HG02798 (cell line): ENCODE measurements around the gene MYH16.
"Not testable (repeated sequence)": the region's sequence is repeated elsewhere in the genome, so short reads cannot be mapped to it uniquely, and the experiment has no call there.

Source experiments
- ATAC-seq: cut with Tn5 transposase; IDR thresholded peaks from one replicate; pipeline ENCODE4 v1.9.1; 2021; ENCODE audit warnings: mild to moderate bottlenecking; ENCODE audit not compliant: unreplicated experiment, poor library complexity

The MYH16 gene

DNA sequence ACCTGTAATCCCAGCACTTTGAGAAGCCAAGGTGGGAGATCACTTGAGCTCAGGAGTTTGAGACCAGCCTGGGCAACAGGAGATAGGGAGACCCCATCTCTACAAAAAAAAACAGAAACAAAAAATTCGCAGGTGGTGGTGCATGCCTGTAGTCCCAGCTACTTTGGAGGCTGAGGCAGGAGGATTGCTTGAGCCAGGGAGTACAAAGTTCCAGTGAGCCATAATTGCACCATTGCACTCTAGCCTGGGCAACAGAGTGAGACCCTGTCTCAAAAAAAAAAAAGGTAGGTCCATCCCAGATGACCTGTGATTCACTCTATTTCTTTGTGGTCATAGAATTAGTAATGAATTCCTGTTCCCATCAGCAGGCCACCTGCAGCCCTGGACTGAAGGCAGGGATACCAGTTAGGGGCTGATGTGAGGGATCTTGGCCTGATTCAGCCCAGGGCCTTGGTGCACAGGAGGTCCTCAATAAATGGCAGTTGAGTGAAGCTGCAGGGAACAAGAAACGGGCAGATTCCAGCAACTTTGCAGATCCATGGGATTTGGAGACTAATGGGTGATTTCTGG lies at the start of gene MYH16:
MYH16 (plus strand) TSS at position 364 of the 570 bp plus-strand sequence.
- ATAC-seq = no peak

DNA sequence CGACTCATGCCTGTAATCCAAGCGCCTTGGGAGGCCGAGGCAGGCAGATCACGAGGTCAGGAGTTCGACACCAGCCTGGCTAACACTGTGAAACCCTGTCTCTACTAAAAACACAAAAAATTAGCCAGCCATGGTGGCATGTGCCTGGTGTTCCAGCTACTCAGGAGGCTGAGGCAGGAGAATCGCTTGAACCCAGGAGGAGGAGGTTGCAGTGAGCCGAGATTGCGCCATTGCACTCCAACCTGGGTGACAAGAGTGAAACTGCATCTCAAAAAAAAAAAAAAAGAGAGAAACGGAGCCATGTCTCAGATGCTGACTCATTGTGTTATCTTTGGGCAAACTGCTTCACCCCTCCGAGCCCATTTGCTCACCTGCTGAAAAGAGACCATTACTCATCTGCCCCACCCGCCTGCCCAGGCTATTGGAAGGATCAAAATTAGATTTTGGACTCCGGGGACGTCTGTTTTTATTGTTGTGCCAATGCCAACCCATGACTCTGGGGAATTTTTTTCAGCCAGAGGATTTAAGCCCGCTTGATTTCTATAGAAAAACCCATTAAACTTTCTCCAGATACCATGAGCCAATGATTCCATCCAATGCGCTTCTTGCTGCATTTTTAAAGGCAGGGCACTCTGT lies 48.3 kb upstream of the MYH16 start:
- not testable (repeated sequence) for ATAC-seq

GRCh38 chr7:99224899-99225265 lies 47.8 kb upstream of the MYH16 start:
- no peak for ATAC-seq

DNA sequence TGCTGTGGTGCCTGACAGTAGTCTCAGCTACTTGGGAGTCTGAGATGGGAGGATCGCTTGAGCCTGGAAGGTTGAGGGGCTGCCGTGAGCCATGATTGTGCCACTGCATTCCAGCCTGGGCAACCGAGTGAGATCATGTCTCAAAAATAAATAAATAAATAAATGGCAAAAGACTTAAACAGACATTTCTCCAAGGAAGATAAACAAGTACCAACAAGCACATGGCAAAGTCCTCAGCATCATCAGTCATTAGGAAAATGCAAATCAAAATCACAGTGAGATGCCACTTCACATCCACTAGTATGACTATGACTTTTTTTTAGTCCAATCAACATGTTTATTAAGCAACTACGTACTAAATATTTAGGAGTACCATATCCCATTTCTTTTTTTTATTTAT lies 43.4 kb upstream of the MYH16 start:
- no peak for ATAC-seq

DNA sequence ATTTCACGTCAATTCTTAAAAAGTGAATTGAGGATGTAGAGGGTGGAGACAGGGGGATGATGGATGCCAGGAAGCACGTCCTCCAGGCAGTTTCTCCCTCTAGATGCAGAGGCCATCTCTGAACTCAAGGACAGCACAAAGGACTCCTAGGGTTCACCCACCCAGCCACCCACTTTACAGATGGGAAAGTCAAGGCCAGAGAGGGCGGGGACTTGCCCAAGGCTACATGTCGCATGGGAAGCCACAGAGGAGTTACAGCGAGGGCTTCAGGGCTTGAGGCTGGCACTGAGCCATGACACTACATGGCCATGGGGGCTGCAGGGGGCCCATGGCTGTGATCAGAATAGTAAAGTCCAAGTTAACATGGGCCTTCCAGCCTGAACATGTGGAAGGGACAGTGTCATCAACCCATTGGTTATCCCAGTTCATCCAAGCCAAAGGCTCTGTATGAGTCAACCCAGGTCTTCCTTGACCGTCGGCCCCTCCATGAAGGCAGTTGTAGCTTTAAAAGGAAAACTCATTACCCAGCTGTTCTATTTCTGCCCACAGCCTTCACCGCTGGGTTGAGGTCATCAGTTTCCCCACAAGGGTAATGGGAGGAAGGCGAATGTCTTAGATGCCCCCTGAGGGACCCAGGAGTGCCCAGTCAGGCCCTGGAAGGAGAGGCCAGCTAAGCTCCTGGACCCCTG lies 40.4 kb upstream of the MYH16 start:
- ATAC-seq = no peak

- not testable (repeated sequence) for ATAC-seq
These were observed 39.7 kb upstream of the MYH16 start for GRCh38 chr7:99232955-99233354.

DNA sequence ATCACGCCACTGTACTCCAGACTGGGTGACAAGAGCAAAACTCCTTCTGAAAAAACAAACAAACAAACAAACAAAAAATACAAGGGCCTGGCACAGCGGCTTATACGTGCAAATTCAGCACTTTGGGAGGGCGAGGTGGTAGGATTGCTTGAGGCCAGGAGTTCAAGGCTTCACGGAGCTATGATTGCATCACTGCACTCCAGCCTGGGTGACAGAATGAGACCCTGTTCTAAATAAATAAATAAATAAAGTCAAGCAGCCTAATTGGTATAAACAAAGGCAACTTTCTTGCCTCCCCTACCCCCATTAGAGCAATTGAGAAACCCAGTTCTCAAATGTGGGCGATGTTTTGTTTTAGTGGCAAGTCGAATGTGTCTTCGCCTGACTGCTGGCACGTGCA lies 38.5 kb upstream of the MYH16 start:
- ATAC-seq = no peak

GRCh38 chr7:99235925-99236324 lies 36.7 kb upstream of the MYH16 start:
- no peak for ATAC-seq

DNA sequence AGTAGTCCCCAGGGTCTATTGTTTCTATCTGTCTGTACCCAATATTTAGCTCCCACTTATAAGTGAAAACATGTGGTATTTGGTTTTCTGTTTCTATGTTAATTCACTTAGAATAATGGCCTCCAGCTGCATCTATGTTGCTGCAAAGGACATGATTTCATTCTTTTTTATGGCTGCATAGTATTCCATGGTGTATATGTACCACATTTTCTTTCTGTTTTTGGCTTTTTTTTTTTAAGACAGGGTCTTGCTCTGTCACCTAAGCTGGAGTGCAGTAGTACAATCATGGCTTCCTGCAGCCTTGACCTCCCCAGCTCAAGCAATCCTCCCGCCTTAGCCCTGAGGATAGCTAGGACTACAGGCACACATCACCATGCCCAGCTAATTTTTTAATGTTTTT lies 34.8 kb upstream of the MYH16 start:
- ATAC-seq = not testable (repeated sequence)

GRCh38 chr7:99238558-99239341 lies 33.9 kb upstream of the MYH16 start:
- ATAC-seq = no peak

- no peak for ATAC-seq
These were observed 30.0 kb upstream of the MYH16 start for GRCh38 chr7:99242682-99243081.

DNA sequence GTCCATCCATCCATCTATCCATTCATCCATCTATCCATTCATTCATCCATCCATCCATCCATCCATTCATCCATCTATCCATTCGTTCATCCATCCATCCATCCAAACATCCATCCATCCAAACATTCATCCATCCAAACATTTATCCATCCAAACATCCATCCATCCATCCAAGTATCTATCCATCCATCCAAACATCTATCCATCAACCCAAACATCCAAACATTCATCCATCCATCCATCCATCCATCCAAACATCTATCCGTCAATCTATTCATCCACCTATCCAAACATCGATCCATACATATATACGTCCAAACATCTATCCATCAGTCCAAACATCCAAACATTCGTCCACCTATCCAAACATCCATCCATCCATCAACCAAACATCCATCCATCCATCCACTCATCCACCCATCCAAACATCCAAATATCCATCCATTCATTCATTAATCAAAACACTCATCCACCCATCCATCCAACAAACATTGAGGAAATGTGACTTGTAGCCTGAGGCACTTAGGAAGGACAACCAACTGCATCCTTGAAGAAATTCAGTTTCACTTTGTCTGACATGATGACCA lies 28.8 kb upstream of the MYH16 start:
- ATAC-seq = no peak

DNA sequence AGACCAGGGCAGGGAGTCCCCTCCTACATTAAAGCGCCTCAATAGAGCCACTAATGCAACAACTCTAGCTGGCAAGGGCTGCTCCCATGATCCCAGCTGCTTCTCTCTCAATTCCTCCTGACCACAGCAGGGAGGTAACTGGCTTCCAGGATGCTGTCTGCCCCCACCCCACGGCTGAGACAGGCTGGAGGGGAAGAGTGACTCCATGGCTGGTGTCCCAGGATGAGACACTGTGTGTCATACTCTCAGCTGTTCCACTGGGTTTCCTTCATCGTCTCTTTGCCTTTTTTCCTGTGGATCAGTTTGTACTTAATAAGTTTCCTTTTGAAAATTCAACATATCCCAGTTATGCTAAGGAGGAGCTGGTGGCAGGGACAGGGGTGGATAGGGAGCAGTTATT lies 27.7 kb upstream of the MYH16 start:
- ATAC-seq = no peak

- no peak for ATAC-seq
These were observed 24.1 kb upstream of the MYH16 start for GRCh38 chr7:99248391-99249095.

DNA sequence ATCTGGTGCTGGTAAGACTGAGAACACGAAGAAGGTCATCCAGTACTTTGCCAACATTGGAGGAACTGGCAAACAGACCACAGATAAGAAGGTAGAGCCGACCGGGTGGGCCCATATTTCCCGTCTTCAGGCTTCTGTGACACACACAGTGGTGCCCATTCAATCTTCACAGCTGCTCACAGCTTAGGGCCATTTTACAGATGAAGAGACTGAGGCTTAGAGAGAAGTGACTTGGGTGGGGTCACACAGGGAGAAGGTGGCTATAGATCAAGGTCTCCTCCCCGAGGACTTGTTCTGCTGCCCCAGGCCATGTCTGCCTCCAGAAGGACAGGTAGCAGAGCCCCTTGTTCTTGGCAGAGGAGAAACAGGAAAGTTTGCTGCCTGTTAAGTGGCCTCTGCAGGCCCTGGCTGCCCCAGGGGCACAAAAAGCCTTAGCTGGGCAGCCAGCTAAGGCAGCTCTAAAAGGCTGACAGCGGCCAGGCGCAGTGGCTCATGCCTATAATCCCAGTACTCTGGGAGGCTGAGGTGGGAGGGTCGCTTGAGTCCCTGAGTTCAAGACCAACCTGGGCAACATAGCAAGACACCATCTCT lies 22.6 kb upstream of the MYH16 start:
- no peak for ATAC-seq

DNA sequence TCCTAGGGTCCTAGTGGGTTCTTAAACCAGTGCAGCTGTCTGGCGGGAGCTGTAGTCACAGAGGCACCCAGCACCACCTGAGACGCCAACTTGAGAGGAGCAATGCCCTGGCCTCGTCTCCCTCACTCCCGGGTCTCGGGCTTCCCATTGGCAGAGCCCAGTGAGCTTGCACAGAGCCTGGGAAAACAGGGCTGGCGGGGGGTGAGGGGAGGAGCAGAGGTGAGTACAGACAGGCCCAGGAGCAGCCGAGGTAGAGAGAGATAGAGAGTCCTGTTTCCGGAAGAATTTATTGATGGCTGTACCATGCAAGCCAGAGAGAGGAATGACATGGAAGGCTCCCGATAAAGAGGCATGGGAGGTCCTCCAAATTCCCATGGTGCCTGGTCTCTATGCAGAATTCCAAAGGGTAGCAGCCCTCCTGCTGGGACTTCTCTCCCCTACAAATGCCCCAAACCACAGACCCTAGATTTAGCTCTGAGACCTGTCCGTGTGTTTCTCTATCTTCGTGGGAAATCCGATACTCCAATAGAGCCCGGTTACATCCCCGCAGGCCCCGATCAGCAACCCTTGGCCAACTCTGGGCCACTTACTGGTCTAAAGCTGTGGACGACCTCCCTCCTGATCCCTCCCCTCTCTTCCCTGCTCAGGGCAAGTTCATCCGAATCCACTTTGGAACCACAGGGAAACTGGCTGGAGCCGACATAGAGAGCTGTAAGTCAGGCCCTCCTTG lies 20.3 kb upstream of the MYH16 start:
- no peak for ATAC-seq

DNA sequence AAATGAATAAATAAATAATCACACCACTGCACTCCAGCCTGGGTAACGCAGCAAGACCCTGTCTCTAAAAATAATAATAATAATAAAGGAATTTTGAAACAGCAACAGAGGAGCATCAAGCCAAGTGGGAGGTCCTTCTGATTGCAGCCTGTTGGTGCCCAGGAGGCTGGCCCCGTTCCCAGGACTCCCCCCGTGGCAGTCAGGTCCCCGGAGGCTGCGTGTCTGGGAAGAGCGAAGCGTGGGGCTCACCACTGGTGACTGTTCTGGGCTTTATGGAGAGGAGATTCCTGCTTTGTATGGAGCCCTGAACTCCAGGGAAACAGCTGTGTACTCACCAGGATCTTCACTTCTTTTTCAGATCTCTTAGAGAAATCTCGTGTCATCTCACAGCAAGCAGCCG lies 19.3 kb upstream of the MYH16 start:
- ATAC-seq = no peak

DNA sequence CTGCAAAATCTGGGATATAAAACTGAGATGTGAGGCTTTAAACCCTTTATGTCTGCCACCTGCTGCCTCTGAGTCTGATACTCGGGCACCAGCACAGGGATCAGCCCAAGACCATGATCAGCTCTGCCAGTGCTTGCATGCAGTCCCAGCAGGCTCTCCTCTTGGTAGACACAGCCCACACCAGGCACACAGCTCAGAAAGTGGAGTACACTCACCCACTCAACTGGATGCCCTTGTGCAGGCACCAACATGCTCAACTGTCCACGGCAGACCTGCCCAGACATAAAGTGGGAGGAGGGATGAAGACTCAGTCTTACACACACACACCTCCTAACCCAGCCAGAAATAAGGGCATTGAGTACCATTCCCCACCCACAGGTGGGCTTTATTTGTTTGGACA lies 18.2 kb upstream of the MYH16 start:
- no peak for ATAC-seq

DNA sequence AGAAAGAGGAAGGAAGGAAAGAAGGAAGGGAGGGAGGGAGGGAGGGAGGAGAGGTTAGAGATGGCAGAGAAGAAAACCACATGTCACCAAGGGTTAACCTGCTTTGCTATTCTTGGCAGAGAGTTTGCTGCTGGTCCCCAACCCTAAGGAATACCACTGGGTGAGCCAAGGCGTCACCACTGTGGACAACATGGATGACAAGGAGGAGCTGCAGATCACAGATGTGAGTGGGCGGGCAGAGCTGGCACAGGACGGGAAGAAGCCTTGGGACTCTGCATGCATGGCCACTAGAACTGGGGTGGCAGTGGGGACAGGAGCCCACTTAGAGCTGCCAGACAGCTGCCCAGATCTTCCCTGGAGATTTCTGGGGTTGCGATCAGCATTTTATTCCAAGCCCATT lies 17.2 kb upstream of the MYH16 start:
- no peak for ATAC-seq
